ENCODE measurements around the gene SMAP1. TPM values are rescaled to one million over a fixed set of nuclear protein-coding genes. Genes with fewer than 3 reads are reported as not detected.

The SMAP1 gene
- total RNA-seq, 4 donors from 2014 or later, result 27.3 to 33.9 (median 32.4) TPM

- intact Hi-C loops (cut with DNase I), result no loop called here
- H3K27me3 ChIP-seq, result no peaks in the 10 kb centered on the region
- H3K9me3 ChIP-seq, result no peaks in the 10 kb centered on the region
- no peaks in the 10 kb centered on the region for H3K4me1 ChIP-seq
- DNase-seq, result no peak
- WGBS, 2 donors, result 100% methylated on average over 1 of the region's 1 CpG
- TF ChIP-seq, protein P1, sequence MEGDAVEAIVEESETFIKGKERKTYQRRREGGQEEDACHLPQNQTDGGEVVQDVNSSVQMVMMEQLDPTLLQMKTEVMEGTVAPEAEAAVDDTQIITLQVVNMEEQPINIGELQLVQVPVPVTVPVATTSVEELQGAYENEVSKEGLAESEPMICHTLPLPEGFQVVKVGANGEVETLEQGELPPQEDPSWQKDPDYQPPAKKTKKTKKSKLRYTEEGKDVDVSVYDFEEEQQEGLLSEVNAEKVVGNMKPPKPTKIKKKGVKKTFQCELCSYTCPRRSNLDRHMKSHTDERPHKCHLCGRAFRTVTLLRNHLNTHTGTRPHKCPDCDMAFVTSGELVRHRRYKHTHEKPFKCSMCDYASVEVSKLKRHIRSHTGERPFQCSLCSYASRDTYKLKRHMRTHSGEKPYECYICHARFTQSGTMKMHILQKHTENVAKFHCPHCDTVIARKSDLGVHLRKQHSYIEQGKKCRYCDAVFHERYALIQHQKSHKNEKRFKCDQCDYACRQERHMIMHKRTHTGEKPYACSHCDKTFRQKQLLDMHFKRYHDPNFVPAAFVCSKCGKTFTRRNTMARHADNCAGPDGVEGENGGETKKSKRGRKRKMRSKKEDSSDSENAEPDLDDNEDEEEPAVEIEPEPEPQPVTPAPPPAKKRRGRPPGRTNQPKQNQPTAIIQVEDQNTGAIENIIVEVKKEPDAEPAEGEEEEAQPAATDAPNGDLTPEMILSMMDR (IDR thresholded peaks at IDR 0.05), result no peak
- no peak for TF ChIP-seq POLR2A (IDR thresholded peaks at IDR 0.05)
- H3K4me3 ChIP-seq (replicated peaks in 1 of 3), result no peak overlapping the region
- no peak overlapping the region for H3K27ac ChIP-seq
- no peaks in the 10 kb centered on the region for H3K36me3 ChIP-seq
Measured at GRCh38 chr6:70844301-70844700, 176.6 kb downstream of the SMAP1 start.

DNA sequence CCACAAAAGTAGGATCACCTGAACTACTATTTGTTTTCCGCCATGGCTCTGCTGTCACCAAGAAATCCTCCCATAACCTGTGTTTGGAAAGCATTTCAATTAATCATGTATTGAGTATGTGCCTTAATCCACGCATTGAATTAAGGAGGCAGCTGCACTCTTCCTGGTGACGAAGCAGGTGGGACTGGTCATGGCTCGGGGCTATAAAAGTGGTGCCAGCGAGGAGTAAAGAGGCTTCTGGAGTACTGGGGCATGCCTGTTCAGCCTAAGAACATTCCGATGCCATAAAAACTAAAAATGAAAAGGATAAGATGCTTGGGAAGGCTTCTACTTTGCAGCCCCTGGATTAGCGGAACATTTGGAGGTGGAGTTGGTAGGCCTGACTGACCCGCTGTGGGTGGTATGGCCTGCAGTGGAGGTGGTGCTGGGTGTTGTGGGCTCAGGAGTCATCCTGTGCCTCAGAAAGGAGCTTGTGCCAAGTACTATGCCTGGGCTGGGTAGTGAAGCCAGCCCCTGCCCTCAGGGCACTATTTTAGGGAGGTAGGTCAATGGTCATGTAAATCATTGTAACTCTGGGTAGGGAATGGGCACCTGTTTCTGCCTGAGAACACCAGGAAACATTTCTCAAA is 178.6 kb downstream of the SMAP1 start:
- no peak for DNase-seq
- TF ChIP-seq, protein P1 (IDR thresholded peaks at IDR 0.05), result no peak
- TF ChIP-seq POLR2A (IDR thresholded peaks at IDR 0.05), result no peak

GRCh38 chr6:70847106-70848084 is 179.7 kb downstream of the SMAP1 start:
- H3K9me3 ChIP-seq, result no peaks in the 10 kb centered on the region
- TF ChIP-seq, protein P1 (IDR thresholded peaks at IDR 0.05), result no peak
- TF ChIP-seq POLR2A (IDR thresholded peaks at IDR 0.05), result no peak
- intact Hi-C loops (cut with DNase I), result no loop called here
- H3K27me3 ChIP-seq, result no peaks in the 10 kb centered on the region
- no peak overlapping the region for H3K27ac ChIP-seq
- no peaks in the 10 kb centered on the region for H3K4me1 ChIP-seq
- H3K4me3 ChIP-seq (replicated peaks in 1 of 3), result no peak overlapping the region
- H3K36me3 ChIP-seq, result no peaks in the 10 kb centered on the region
- DNase-seq, result no peak
- 90 to 92% methylated on average over 4 of the region's 4 CpGs for WGBS, 2 donors

More for the DNA sequence above, 178.6 kb downstream of the SMAP1 start:
- no peaks in the 10 kb centered on the region for H3K36me3 ChIP-seq
- H3K4me3 ChIP-seq (replicated peaks in 1 of 3), result no peak overlapping the region
- H3K27ac ChIP-seq, result no peak overlapping the region
- no peaks in the 10 kb centered on the region for H3K27me3 ChIP-seq
- H3K9me3 ChIP-seq, result no peaks in the 10 kb centered on the region
- 96 to 97% methylated on average over 8 of the region's 8 CpGs for WGBS, 2 donors
- H3K4me1 ChIP-seq, result no peaks in the 10 kb centered on the region
- intact Hi-C loops (cut with DNase I), result no loop called here

DNA sequence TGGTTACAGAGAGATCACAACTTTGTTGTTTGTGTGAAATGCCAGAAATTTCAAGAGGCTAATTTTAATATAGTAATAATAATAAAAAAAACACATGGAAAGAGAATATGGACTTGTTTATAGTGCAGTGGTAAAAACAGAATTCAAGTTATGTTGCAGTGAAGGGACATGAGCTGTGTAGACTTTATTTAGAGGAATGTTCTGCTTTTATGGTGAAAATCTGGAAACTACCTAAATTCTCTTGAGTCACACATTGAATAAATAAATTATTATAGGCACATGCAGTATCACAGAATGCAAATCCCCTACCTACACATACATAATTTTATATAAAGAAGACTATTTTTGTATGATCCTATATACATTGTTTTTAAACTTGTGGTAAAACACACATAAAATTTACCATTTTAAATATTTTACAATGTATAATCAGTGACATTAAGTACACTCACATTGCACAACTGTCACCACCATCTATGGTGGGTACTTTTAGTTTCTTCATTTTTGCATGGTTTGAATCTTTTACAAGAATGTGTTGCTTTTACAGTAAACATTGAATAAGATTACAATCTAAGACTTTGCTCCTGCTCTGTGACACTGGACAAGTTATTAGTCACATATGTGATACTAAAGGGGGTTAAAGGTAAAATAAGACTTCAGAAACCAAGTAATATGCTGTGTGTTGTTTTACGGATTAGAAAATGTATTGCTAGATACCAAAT is 181.8 kb downstream of the SMAP1 start:
- no peak for TF ChIP-seq POLR2A (IDR thresholded peaks at IDR 0.05)
- TF ChIP-seq, protein P1 (IDR thresholded peaks at IDR 0.05), result no peak
- intact Hi-C loops (cut with DNase I), result no loop called here
- H3K4me3 ChIP-seq (replicated peaks in 1 of 3), result no peak overlapping the region
- H3K36me3 ChIP-seq, result no peaks in the 10 kb centered on the region
- H3K9me3 ChIP-seq, result no peaks in the 10 kb centered on the region
- no peaks in the 10 kb centered on the region for H3K4me1 ChIP-seq
- H3K27ac ChIP-seq, result no peak overlapping the region
- no peaks in the 10 kb centered on the region for H3K27me3 ChIP-seq
- WGBS, 2 donors, result 97% methylated on average over 1 of the region's 1 CpG
- no peak for DNase-seq

Data from thyroid gland (tissue), 4 donors.